LHCN-M2 (cell line): ENCODE measurements around the gene C2CD4C. TPM values are rescaled to one million over a fixed set of nuclear protein-coding genes. Genes with fewer than 3 reads are reported as not detected.
A peak's percentile ranks its signal among the peaks of the same experiment; 100 is the strongest.
"Not testable (repeated sequence)": the region's sequence is repeated elsewhere in the genome, so short reads cannot be mapped to it uniquely, and the experiment has no call there.

Experiments used
- DNase-seq: peaks from one replicate; pipeline ENCODE4 v3.0.0-alpha.2; 2012; ENCODE audit warnings: low read depth
- polyA plus RNA-seq: library from polyadenylated mRNA; unstranded; fragments of >200 nt; gene quantifications from one replicate; pipeline ENCODE4 v1.2.1, GENCODE V29; 2012; ENCODE audit warnings: missing spikeins
- total RNA-seq: library from RNA; depleted of rRNA; stranded (reverse); fragments of >200 nt; gene quantifications from 2 replicates; pipeline ENCODE4 v1.2.3, GENCODE V29; 2014; rRNA removed

Gene C2CD4C
- total RNA-seq: 0.29 and 0.32 TPM in 2 replicates
- 0.15 TPM for polyA plus RNA-seq

- DNase-seq: no peak
These were observed at the start of gene C2CD4C for GRCh38 chr19:408902-409515. C2CD4C (minus strand) TSS chr19:409147; CDS start chr19:408361, 786 bp downstream.

- no peak for DNase-seq
These were observed 49.4 kb upstream of the C2CD4C start for GRCh38 chr19:458091-459042.

- no peak for DNase-seq
These were observed 48.7 kb upstream of the C2CD4C start for GRCh38 chr19:457636-458035.

- DNase-seq: no peak
These were observed 47.7 kb upstream of the C2CD4C start for GRCh38 chr19:456547-457110.

- DNase-seq: no peak
These were observed 47.1 kb upstream of the C2CD4C start for GRCh38 chr19:455851-456546.

GRCh38 chr19:455031-455705 lies 46.2 kb upstream of the C2CD4C start:
- no peak for DNase-seq

GRCh38 chr19:453606-454005 lies 44.7 kb upstream of the C2CD4C start:
- no peak for DNase-seq

- DNase-seq: no peak
These were observed 43.9 kb upstream of the C2CD4C start for GRCh38 chr19:452829-453228.

- DNase-seq: not testable (repeated sequence)
These were observed 42.0 kb upstream of the C2CD4C start for GRCh38 chr19:450912-451481.

GRCh38 chr19:449916-450315 lies 41.0 kb upstream of the C2CD4C start:
- DNase-seq: no peak

- no peak for DNase-seq
These were observed 39.0 kb upstream of the C2CD4C start for GRCh38 chr19:447816-448560.

- DNase-seq: no peak
These were observed 38.1 kb upstream of the C2CD4C start for GRCh38 chr19:447064-447426.

- DNase-seq: no peak
These were observed 35.8 kb upstream of the C2CD4C start for GRCh38 chr19:444677-445210.

GRCh38 chr19:443005-443404 lies 34.1 kb upstream of the C2CD4C start:
- no peak for DNase-seq

GRCh38 chr19:442085-442484 lies 33.1 kb upstream of the C2CD4C start:
- no peak for DNase-seq

GRCh38 chr19:441213-441836 lies 32.4 kb upstream of the C2CD4C start:
- DNase-seq: peak; percentile 18

GRCh38 chr19:440391-441212 lies 31.7 kb upstream of the C2CD4C start:
- DNase-seq: no peak

GRCh38 chr19:439167-439900 lies 30.4 kb upstream of the C2CD4C start:
- DNase-seq: no peak
